Activated CD8-positive, alpha-beta T cell treated with anti-CD3 and anti-CD28 coated beads for 36 hours (primary cell): ENCODE measurements around the gene PGBD4. TPM values are rescaled to one million over a fixed set of nuclear protein-coding genes. Genes with fewer than 3 reads are reported as not detected.

Source experiments
- ATAC-seq: fragments of 200-7000 bp; cut with Tn5 transposase; one replicate; pipeline ENCODE4 v1.10.0; 2021; ENCODE audit warnings: mild to moderate bottlenecking, moderate library complexity
- CTCF ChIA-PET: fragments of 350-600 bp; sonication (Branson Sonifier 250); formaldehyde crosslinking; loops from one replicate; lab custom pipeline; 2021; ENCODE audit warnings: antibody characterized with exemption; lab: Charles Lee
- POLR2A ChIA-PET: fragments of 350-600 bp; sonication (Branson Sonifier 250); formaldehyde crosslinking; loops from one replicate; lab custom pipeline; 2021; ENCODE audit warnings: antibody characterized with exemption; lab: Charles Lee
- DNase-seq: peaks from one replicate; pipeline ENCODE4 v3.0.0-alpha.2; 2020
- H3K27ac Mint-ChIP-seq: one replicate; pipeline ENCODE4 v1.8.0; 2021; ENCODE audit warnings: mild to moderate bottlenecking, mixed read lengths
- H3K27me3 Mint-ChIP-seq: one replicate; pipeline ENCODE4 v1.8.0; 2021; ENCODE audit warnings: mixed read lengths
- H3K36me3 Mint-ChIP-seq: one replicate; pipeline ENCODE4 v1.8.0; 2021; ENCODE audit warnings: low read depth, mixed read lengths
- H3K4me1 Mint-ChIP-seq: one replicate; pipeline ENCODE4 v1.8.0; 2021; ENCODE audit warnings: low read depth, mixed read lengths
- H3K4me3 Mint-ChIP-seq: one replicate; pipeline ENCODE4 v1.8.0; 2021; ENCODE audit warnings: mild to moderate bottlenecking, moderate library complexity, mixed read lengths
- H3K9me3 Mint-ChIP-seq: one replicate; pipeline ENCODE4 v1.8.0; 2021; ENCODE audit warnings: mixed read lengths
- intact Hi-C: fragments of 100-400 bp; cut with micrococcal nuclease; formaldehyde crosslinking; loops from one replicate; pipeline ENCODE4 v1.10.0; 2022
- total RNA-seq, 2 experiments: library from RNA; stranded (reverse); gene quantifications; one replicate each; pipeline ENCODE4 v1.2.3, GENCODE V29; 2021
- TF ChIP-seq, protein P1 (sequence below): fragments of 200-600 bp; IDR thresholded peaks from one replicate; pipeline ENCODE4 v1.8.0; 2022; ENCODE audit warnings: antibody characterized with exemption, mild to moderate bottlenecking

PGBD4 gene
- total RNA-seq, 2 experiments from 2014 or later = 2.6 to 2.7 TPM

DNA sequence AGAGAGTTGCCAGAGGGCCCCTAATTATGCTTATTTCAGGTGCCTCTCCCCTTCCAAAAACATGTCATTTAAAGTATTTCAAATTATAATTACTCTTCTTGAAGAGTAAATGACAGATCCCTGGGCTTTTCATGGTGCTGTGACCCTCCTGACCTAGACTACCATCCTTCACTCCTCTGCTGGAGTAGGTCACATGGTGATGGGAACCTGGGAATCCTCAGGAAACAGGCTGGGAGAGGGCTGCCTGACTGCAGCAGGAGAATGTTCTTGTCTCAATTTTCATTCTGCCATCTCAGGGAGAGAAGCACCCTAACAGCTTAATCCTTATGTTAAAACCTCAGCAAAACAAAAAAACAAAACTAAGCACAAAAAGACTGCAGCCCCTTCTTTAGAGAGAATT lies 24.6 kb downstream of the PGBD4 start:
- Mint-ChIP-seq H3K27ac (no peak overlapping the region), H3K4me3 (no peak overlapping the region), H3K36me3 (no peaks in the 10 kb centered on the region), H3K9me3 (no peaks in the 10 kb centered on the region), H3K4me1 (no peaks in the 10 kb centered on the region), H3K27me3 (peaks cover 5% of the 10 kb centered on the region)
- intact Hi-C loops = no loop called here
- TF ChIP-seq, protein P1, sequence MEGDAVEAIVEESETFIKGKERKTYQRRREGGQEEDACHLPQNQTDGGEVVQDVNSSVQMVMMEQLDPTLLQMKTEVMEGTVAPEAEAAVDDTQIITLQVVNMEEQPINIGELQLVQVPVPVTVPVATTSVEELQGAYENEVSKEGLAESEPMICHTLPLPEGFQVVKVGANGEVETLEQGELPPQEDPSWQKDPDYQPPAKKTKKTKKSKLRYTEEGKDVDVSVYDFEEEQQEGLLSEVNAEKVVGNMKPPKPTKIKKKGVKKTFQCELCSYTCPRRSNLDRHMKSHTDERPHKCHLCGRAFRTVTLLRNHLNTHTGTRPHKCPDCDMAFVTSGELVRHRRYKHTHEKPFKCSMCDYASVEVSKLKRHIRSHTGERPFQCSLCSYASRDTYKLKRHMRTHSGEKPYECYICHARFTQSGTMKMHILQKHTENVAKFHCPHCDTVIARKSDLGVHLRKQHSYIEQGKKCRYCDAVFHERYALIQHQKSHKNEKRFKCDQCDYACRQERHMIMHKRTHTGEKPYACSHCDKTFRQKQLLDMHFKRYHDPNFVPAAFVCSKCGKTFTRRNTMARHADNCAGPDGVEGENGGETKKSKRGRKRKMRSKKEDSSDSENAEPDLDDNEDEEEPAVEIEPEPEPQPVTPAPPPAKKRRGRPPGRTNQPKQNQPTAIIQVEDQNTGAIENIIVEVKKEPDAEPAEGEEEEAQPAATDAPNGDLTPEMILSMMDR = no peak
- ChIA-PET POLR2A (no interaction called here), CTCF (interaction anchor here (1.2 to 4.2 kb wide), 2 partner anchors 18 to 48 kb away, joined by 3 to 15 read pairs; no protein-coding TSS in a partner anchor)
- ATAC-seq = no peak
- no peak for DNase-seq

DNA sequence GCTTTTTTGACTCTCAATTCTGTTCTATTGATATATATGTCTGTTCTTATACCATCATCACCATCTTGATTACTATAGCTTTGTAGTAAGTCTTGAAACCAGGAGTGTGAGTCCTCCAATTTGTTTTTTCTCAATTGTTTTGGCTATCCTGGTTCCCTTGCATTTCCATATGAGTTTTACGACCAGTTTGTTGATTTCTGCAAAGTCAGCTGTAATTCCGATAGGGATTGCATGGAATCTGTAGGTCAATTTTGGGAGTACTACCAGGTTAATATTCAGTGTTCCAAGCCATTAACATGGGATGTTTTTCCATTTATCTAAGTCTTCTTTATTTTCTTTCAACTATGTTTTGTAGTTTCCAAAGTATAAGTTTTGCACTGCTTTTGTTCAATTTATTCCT lies 27.0 kb downstream of the PGBD4 start:
- intact Hi-C loops = no loop called here
- ATAC-seq (no peak), DNase-seq (no peak)
- Mint-ChIP-seq H3K27ac (no peak overlapping the region), H3K4me1 (no peaks in the 10 kb centered on the region), H3K36me3 (no peaks in the 10 kb centered on the region), H3K9me3 (no peaks in the 10 kb centered on the region), H3K4me3 (no peak overlapping the region), H3K27me3 (peaks cover 2% of the 10 kb centered on the region)
- CTCF ChIA-PET = interaction anchor here (1.0 kb wide), 1 partner anchor 19 kb away, joined by 4 read pairs; no protein-coding TSS in a partner anchor
- POLR2A ChIA-PET = no interaction called here
- TF ChIP-seq, protein P1 = no peak

DNA sequence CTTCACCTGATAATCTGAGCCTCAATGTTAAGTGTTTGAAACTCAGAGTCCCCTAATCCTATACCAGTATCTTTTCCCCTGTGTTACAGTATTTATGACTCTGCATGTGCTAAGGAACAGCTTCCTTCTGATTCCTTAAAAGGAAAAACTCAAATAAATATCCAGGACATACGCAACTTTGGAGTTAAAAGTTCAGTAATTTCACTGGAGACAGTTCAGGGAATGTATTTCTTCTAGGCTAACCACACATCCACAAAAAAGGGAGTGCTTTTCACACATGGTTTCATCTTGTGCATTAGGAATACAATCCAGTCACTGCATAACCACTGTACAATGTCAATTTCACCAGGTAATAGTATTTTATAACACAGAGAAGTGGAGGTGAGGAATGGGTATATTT lies 31.0 kb downstream of the PGBD4 start:
- no peak for ATAC-seq
- POLR2A ChIA-PET = interaction anchor here (1.1 kb wide), 1 partner anchor 10 kb away, joined by 3 read pairs; no protein-coding TSS in a partner anchor
- CTCF ChIA-PET = no interaction called here
- DNase-seq = no peak
- H3K27ac Mint-ChIP-seq = no peak overlapping the region
- no peaks in the 10 kb centered on the region for H3K36me3 Mint-ChIP-seq
- H3K4me1 Mint-ChIP-seq = no peaks in the 10 kb centered on the region
- H3K27me3 Mint-ChIP-seq = no peaks in the 10 kb centered on the region
- H3K4me3 Mint-ChIP-seq = no peak overlapping the region
- intact Hi-C loops = no loop called here
- TF ChIP-seq, protein P1 = no peak
- no peaks in the 10 kb centered on the region for H3K9me3 Mint-ChIP-seq

DNA sequence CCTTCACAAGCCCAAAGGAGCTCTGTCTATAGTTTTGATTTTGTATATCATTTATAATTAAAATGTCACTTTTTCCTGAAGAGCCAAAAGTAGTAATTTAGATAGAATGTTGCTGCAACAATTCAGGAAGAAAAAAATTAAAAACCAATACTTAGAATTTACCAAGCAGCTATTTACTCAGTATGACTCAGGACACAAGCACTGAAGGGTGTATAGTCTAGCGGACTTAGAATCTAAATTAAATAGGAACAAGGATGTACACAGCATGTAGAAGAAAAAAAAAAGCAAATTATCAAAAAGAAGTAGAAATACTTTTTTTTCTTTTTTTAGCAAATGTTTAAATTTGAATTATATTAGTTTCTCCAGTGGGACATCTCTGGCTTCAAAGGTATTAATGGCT lies 31.6 kb downstream of the PGBD4 start:
- intact Hi-C loops = no loop called here
- ATAC-seq (no peak), DNase-seq (no peak)
- no peak overlapping the region for H3K4me3 Mint-ChIP-seq
- ChIA-PET POLR2A (no interaction called here), CTCF (no interaction called here)
- no peaks in the 10 kb centered on the region for H3K4me1 Mint-ChIP-seq
- no peaks in the 10 kb centered on the region for H3K27me3 Mint-ChIP-seq
- H3K9me3 Mint-ChIP-seq = no peaks in the 10 kb centered on the region
- no peaks in the 10 kb centered on the region for H3K36me3 Mint-ChIP-seq
- no peak overlapping the region for H3K27ac Mint-ChIP-seq
- TF ChIP-seq, protein P1 = no peak

DNA sequence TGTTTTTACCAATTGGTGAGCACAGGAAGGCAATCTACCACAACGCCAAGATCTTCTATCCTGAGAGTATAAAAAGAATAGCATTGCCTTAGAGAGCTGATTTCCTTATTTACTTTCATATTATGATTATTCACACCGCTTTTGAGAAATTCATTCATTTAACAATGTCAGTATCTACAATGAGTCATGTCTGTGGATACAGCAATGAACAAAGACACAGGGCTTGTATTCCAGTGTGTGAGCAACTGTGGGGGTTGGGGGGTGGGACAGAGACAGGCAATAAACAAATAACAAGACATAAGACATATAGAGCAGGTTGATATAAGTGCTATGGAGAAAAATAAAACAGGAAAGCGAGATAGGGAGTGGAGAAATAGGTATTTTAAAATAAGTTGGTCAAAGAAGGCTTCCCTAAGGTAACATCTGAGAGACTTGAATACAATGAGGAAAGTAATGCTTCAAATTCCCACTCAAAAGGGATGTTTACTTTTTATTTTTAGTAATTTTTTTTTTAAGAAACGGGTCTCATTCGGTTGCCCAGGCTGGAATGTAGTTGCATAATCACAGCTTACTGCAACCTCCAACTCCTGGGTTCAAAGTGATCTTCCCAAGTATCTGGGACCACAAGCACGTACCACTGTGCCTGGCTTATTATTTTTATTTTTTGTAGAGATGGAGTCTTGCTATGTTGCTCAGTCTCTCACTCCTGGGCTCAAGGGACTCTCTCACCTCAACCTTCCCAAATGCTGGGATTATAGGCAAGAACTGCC lies 45.7 kb downstream of the PGBD4 start:
- Mint-ChIP-seq H3K4me1 (no peaks in the 10 kb centered on the region), H3K36me3 (peaks cover 20% of the 10 kb centered on the region), H3K27ac (no peak overlapping the region), H3K27me3 (no peaks in the 10 kb centered on the region), H3K9me3 (no peaks in the 10 kb centered on the region), H3K4me3 (no peak overlapping the region)
- TF ChIP-seq, protein P1 = no peak
- intact Hi-C loops = no loop called here
- DNase-seq = no peak
- ChIA-PET POLR2A (no interaction called here), CTCF (interaction anchor here (1.5 kb wide), 1 partner anchor 62 kb away, joined by 3 read pairs; the partner anchor contains the start of gene KATNBL1)
- ATAC-seq = no peak
